Adrenal gland (tissue), 5 donors: Measurements from ENCODE around the gene FRAT1.

ENCODE experiments used
- CTCF ChIP-seq, 6 experiments: fragments of 450-650 bp in 4 of 6; fragments of 200-600 bp in 2 of 6; sonication (generic) in 1 of 6; IDR thresholded peaks; 1 replicate in 5 of 6; 2 replicates in 1 of 6; pipeline versions ENCODE4 v1.5.1 to v1.8.0; 2016 to 2021; ENCODE audit warnings: antibody characterized with exemption in 6 of 6, mild to moderate bottlenecking in 2 of 6, moderate library complexity in 1 of 6
- POLR2A ChIP-seq, 2 donors: fragments of 450-650 bp; IDR thresholded peaks; one replicate each; pipeline ENCODE4 v1.6.1; 2017; ENCODE audit warnings: antibody characterized with exemption in 2 of 2, mild to moderate bottlenecking in 2 of 2, moderate library complexity in 1 of 2
- donor health status: DM: no; HTN: no; CAD: no.

- TF ChIP-seq CTCF (IDR thresholded peaks at IDR 0.05) (no peak), POLR2A (IDR thresholded peaks at IDR 0.05) (no peak)
Measured at GRCh38 chr10:97367126-97367649, 48.1 kb downstream of the FRAT1 start.
